ENCODE measurements around the gene TMPRSS13.
A peak's percentile ranks its signal among the peaks of the same experiment; 100 is the strongest.
"Not testable (repeated sequence)": the region's sequence is repeated elsewhere in the genome, so short reads cannot be mapped to it uniquely, and the experiment has no call there.

TMPRSS13 gene

DNA sequence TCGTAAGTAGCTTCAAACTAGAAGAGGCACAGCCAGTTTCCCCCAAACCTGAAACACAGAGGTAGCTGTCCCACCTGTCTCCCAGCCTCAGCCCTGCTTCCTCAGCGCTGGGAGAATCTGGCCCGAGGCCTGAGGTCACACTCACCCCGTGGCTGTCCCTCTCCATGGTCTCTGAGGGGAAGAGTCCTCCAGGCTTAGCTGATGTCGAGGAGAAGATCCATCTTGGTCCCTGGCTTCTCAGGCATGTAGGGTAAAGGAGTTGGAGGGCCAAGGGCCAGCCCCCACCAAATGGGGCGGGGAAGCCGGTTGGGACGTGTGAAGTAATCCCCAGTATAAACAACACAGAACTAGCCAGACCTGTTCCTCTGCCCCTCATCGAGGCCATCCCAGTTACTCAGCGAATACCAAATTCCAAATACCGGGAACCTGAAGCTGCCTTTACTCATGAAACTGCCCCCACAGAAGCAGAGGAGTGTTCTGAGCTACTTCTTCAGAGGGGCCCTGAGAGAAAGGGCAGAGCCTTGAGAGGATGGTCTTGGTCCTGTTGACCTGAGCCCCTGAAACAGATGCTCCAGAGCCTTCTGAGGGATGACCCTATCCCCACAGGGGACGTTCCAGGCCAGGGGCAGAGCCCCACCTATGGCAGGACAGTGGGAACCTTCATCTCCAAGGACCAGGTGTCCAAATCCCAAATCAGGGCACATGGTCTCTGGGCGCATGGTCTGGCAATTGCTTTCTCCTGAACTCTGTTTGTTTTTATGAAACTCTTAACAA lies at the start of gene TMPRSS13:
TSS of gene TMPRSS13 (minus strand) at position 261 of the 774 bp plus-strand sequence. CDS start at position 166, 95 bp downstream.
- no peaks in the 10 kb centered on the region for H3K27me3 Mint-ChIP-seq
- H3K4me3 Mint-ChIP-seq = peak within 1 kb of the TSS; percentile 73
- H3K27ac Mint-ChIP-seq = peak within 1 kb of the TSS; percentile 96
- peaks cover 65% of the 10 kb centered on the region for H3K4me1 Mint-ChIP-seq (ENCODE audit: low read depth)
- H3K9me3 Mint-ChIP-seq (ENCODE audit: low read depth) = no peaks in the 10 kb centered on the region
- H3K36me3 Mint-ChIP-seq = no peaks in the 10 kb centered on the region

DNA sequence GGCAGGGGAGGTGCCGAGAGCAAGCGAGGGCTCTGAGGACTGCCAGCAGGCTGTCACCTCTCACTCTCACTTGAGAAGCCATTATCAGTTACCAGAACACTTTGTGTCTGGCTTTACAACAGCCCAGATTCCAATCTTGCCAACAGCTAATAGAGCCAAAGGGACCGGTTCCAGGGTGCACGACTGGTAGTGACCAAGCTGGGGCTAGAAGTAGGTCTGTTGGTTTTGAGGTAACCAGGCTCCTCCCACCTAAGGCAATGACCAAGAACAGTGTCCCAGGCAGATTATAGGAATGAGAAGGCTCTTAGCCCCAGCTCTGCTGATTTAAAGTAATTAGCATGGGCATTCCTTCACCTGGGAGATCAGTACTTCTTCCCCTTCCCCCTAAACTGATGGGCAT lies 49.8 kb upstream of the TMPRSS13 start:
- H3K27ac Mint-ChIP-seq = peak overlapping the region; percentile 88
- H3K9me3 Mint-ChIP-seq (ENCODE audit: low read depth) = no peaks in the 10 kb centered on the region
- H3K36me3 Mint-ChIP-seq = peaks cover 2% of the 10 kb centered on the region
- peak overlapping the region; percentile 64 for H3K4me3 Mint-ChIP-seq
- H3K27me3 Mint-ChIP-seq = no peaks in the 10 kb centered on the region
- H3K4me1 Mint-ChIP-seq (ENCODE audit: low read depth) = peaks cover 85% of the 10 kb centered on the region

DNA sequence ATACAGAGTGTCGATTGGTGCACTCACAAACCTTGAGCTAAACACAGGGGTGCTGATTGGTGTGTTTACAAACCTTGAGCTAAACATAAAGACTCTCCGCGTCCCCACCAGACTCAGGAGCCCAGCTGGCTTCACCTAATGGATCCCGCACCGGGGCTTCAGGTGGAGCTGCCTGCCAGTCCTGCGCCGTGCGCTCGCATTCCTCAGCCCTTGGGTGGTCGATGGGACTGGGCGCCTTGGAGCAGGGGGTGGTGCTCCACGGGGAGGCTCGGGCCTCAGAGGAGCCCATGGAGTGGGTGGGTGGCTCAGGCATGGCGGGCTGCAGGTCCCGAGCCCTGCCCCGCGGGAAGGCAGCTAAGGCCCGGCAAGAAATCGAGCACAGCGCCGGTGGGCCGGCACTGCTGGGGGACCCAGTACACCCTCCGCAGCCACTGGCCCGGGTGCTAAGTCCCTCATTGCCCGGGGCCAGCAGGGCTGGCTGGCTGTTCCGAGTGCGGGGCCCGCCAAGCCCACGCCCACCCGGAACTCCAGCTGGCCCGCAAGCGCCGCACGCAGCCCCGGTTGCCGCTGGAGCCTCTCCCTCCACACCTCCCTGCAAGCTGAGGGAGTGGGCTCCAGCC lies 49.2 kb upstream of the TMPRSS13 start:
- H3K27ac Mint-ChIP-seq = peak overlapping the region; percentile 83
- not testable (repeated sequence) for H3K4me3 Mint-ChIP-seq; H3K27me3 Mint-ChIP-seq; H3K9me3 Mint-ChIP-seq (ENCODE audit: low read depth); H3K36me3 Mint-ChIP-seq
- peaks cover 83% of the 10 kb centered on the region for H3K4me1 Mint-ChIP-seq (ENCODE audit: low read depth)

DNA sequence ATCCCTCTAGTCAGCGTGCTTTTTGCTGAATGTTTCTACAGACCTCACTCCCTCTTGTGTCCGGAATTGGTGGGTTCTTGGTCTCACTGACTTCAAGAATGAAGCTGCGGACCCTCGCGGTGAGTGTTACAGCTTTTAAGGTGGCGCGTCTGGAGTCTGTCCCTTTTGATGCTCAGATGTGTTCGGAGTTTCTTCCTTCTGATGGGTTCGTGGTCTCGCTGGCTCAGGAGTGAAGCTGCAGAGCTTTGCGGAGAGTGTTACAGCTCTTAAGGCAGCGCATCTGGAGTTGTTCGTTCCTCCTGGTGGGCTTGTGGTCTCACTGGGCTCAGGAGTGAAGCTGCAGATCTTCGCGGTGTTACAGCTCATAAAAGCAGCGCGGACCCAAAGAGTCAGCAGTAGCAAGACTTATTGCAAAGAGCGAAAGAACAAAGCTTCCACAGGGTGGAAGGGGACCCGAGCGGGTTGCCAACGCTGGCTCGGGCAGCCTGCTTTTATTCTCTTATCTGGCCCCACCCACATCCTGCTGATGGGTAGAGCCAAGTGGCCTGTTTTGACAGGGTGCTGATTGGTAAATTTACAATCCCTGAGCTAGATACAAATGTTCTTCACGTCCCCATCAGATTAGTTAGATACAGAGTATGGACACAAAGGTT lies 48.5 kb upstream of the TMPRSS13 start:
- peak overlapping the region; percentile 83 for H3K27ac Mint-ChIP-seq
- peaks cover 83% of the 10 kb centered on the region for H3K4me1 Mint-ChIP-seq (ENCODE audit: low read depth)

DNA sequence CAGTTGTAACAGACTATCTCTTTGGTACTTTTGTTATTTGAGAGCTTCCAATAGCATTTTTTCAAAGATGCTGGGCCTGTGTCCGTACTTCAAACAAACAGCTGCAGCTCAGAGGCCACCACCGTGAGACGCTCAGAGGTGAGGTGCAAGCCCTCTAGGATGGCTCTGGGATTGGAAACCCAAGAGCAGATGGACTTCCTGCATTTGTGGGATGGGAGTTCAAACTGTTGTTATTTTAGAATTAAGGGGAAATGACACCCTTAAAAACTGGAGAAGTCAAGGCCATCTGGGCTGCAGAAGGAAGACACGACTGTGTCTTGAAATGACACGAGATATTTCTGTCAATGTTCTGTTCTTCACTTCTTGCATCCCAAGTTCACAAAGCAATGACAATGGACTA lies 47.8 kb upstream of the TMPRSS13 start:
- no peaks in the 10 kb centered on the region for H3K27me3 Mint-ChIP-seq
- H3K27ac Mint-ChIP-seq = peak overlapping the region; percentile 83
- peaks cover 2% of the 10 kb centered on the region for H3K36me3 Mint-ChIP-seq
- no peaks in the 10 kb centered on the region for H3K9me3 Mint-ChIP-seq (ENCODE audit: low read depth)
- H3K4me3 Mint-ChIP-seq = peak overlapping the region; percentile 83
- H3K4me1 Mint-ChIP-seq (ENCODE audit: low read depth) = peaks cover 85% of the 10 kb centered on the region

More for the DNA sequence above, 48.5 kb upstream of the TMPRSS13 start:
- H3K36me3 Mint-ChIP-seq; H3K27me3 Mint-ChIP-seq; H3K9me3 Mint-ChIP-seq (ENCODE audit: low read depth): not testable (repeated sequence)
- peak overlapping the region; percentile 83 for H3K4me3 Mint-ChIP-seq

DNA sequence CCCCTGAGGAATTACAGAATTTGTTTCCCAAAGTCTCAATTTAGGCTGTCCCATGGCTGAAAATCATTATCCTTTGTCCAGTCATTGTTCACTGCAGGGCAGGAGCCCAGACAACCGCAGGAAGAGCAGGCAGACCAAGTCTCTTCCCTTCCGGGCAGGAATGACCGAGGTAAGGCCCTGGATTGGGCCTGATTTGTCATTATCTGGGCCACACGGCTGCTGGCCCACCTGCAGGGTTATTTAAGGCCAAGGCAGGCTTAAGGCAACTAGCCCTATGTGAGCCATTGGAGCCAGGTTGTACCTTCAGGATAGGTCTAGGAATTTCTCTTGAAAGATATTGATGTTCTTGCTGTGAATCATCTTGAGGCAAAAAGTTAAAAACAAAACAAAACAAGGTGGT lies 47.2 kb upstream of the TMPRSS13 start:
- no peaks in the 10 kb centered on the region for H3K27me3 Mint-ChIP-seq
- no peaks in the 10 kb centered on the region for H3K9me3 Mint-ChIP-seq (ENCODE audit: low read depth)
- H3K27ac Mint-ChIP-seq = peak overlapping the region; percentile 83
- H3K4me3 Mint-ChIP-seq = peak overlapping the region; percentile 83
- H3K36me3 Mint-ChIP-seq = peaks cover 2% of the 10 kb centered on the region
- H3K4me1 Mint-ChIP-seq (ENCODE audit: low read depth) = peaks cover 82% of the 10 kb centered on the region

DNA sequence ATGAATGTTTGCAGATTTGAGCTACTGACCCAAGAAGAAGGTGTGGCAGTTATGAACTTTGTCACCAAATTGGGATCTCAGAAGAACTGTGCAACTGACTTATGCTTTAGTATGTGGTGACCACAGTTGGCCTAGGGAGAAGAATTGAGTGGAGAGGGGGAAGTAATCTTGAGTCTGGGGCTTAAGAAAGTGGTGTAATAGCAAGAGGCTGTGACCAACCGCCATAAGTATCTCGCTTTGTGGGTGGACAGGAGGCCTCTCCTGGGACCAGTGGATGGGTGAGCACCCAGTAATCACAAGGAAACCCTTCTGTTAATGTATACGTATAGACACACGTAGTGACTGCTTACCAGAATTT lies 44.3 kb upstream of the TMPRSS13 start:
- Mint-ChIP-seq H3K4me3 (no peak overlapping the region), H3K9me3 (ENCODE audit: low read depth) (no peaks in the 10 kb centered on the region), H3K36me3 (peaks cover 2% of the 10 kb centered on the region), H3K4me1 (ENCODE audit: low read depth) (peaks cover 88% of the 10 kb centered on the region), H3K27me3 (no peaks in the 10 kb centered on the region), H3K27ac (peak overlapping the region; percentile 79)

DNA sequence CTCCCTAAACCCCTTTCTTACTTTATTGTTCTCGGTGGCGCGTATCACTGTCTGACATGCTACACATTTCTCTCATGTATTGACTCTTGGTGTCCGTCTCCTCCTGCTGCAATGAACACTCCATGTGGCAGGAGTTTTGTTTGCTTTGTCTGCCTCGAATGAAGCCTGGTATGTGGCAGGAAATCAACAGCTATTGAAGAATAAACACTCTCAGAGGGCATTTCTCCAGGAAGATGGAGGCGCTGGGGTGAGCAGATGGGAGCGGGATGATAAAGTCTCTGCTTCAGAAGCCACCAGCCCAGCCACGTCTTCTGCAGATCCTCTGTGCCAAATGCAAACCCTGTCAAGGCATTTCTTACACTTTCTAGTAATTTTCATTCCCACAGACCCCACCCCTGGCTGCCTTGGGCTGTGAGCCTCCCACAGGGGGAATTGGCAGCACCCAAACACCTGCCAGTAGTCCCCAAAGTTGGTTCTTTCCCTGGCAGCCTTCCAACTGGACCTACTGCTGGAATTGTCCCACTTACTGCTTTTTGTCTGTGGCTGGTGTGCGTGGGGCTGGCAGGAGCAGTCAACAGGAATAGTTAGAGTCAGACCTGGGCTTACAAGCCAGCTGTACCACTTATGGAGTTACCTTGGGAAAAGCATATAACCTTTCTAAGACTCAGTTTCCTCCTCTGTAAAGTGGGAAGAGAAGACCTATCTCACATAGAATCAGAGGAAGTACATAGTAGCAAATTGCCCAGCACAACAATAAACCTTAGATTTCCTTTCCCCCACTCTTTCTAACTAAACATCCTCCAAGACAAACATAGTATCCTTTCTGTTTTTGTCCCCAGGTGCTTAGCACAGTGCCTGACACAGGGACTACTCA lies 43.7 kb upstream of the TMPRSS13 start:
- Mint-ChIP-seq H3K4me3 (no peak overlapping the region), H3K36me3 (no peaks in the 10 kb centered on the region), H3K27ac (peak overlapping the region; percentile 79), H3K27me3 (no peaks in the 10 kb centered on the region), H3K9me3 (ENCODE audit: low read depth) (no peaks in the 10 kb centered on the region), H3K4me1 (ENCODE audit: low read depth) (peaks cover 86% of the 10 kb centered on the region)

DNA sequence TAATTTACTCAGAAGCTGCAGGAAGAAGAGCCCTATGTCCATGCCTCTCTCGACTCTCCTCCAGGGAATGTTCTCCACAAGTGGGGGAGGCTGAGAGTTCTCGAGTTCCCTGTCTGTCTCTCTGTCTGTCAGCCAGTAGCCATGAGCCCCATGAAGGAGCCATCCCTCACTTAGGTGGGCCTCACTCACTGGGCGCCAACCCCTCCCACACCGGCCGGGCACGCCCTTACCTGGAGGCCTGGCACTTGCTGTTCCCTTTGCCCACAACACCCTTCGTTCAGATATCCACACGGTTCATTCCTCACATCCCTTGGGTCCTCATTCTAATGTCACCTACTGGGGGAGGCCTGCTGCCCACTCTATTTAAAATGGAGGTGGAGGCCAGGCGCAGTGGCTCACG lies 42.8 kb upstream of the TMPRSS13 start:
- peaks cover 79% of the 10 kb centered on the region for H3K4me1 Mint-ChIP-seq (ENCODE audit: low read depth)

DNA sequence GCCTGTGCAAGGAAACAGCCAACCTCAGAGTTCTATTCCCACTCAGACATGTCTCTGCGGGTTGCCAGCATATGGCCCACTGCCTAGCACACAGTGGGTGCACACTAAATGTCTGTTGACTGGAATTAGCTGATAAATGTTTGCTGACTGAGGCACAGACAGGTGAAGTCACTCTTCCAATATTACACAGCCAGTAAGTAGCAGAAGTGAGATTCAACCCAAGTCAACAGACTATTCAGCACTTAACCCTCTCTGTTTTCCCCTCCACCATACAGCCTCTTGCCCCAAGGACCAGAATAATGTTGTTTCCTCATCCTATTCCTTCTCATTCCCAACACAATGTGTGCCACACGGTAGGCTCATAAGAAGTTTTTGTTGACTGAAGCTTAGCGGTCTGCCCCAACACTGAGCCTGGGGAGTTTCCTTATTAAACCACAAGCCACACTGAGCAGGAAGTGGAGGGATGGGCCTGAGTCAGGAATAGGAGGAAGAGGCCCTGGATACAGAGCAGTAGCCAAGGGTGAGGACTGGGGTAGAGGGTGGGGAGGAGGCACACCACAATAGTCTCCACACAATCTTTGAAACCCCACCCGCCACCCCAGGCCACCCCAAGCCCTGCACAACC lies 41.3 kb upstream of the TMPRSS13 start:
- no peaks in the 10 kb centered on the region for H3K27me3 Mint-ChIP-seq
- peak overlapping the region; percentile 58 for H3K4me3 Mint-ChIP-seq
- peaks cover 67% of the 10 kb centered on the region for H3K4me1 Mint-ChIP-seq (ENCODE audit: low read depth)
- H3K36me3 Mint-ChIP-seq = no peaks in the 10 kb centered on the region
- H3K27ac Mint-ChIP-seq = peak overlapping the region; percentile 66
- H3K9me3 Mint-ChIP-seq (ENCODE audit: low read depth) = no peaks in the 10 kb centered on the region

More for the DNA sequence above, 42.8 kb upstream of the TMPRSS13 start:
- H3K27ac Mint-ChIP-seq = no peak overlapping the region
- H3K36me3 Mint-ChIP-seq = no peaks in the 10 kb centered on the region
- H3K9me3 Mint-ChIP-seq (ENCODE audit: low read depth) = no peaks in the 10 kb centered on the region
- no peaks in the 10 kb centered on the region for H3K27me3 Mint-ChIP-seq
- H3K4me3 Mint-ChIP-seq = no peak overlapping the region

DNA sequence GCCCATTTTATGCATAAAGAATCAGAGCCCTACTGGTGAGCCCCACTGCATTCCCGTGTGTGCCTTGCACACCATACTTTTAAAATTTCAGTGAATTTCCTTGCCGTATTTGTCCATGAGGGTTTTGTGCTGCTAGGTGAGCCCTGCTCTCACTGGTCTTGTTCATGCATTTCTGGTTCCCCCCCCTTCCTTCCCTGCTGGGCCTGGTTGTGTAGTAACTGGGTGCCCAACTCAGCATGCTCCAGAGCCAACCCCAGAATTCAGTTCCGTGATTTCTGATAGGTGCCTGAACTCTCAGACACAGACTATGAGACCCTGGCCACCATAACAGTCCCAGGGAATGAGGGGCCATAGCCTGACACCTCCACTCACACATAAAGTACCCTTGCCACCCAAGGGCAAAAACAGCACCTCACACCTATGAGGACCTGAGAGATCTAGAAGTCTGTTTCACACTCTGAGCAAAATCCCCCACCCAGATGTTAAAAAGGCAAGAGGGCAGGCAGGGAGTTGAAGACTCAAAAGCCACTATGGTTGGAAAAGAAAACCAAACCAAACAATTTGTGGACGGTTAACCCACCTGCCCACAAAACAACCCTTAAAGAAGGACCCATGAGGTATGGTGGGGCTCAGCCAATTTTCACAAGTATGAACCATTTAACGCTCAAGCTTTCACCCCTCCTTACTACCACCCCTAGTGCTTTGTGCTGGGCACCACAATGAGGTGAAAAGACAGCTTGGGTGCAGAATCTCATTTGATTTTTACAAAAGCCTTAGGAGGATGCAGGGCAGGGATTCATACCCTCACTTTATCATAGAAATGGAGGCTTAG lies 40.2 kb upstream of the TMPRSS13 start:
- no peaks in the 10 kb centered on the region for H3K27me3 Mint-ChIP-seq
- no peaks in the 10 kb centered on the region for H3K36me3 Mint-ChIP-seq
- H3K9me3 Mint-ChIP-seq (ENCODE audit: low read depth) = no peaks in the 10 kb centered on the region
- H3K27ac Mint-ChIP-seq = no peak overlapping the region
- peaks cover 58% of the 10 kb centered on the region for H3K4me1 Mint-ChIP-seq (ENCODE audit: low read depth)
- H3K4me3 Mint-ChIP-seq = no peak overlapping the region

DNA sequence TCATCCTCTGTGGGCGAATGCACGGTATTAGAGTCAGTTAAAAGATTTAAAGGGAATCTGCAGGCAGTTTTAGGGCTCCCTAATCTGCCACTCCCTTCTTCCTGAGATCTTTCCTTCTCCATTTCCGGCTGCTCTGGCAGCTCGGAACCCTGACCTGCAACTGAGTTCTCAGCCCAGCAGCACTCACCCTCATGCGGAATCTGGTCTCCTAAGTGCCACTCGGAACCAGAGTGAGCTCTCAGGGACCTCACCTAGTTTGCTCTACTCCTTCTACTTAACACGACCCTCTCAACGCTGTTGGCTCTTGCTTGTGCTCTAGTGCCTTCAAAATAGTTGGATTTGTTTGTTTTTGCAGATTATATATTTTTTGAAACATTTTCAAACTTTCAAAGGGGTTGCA lies 37.7 kb upstream of the TMPRSS13 start:
- Mint-ChIP-seq H3K36me3 (no peaks in the 10 kb centered on the region), H3K27me3 (no peaks in the 10 kb centered on the region), H3K9me3 (ENCODE audit: low read depth) (no peaks in the 10 kb centered on the region), H3K4me3 (no peak overlapping the region), H3K27ac (no peak overlapping the region), H3K4me1 (ENCODE audit: low read depth) (peaks cover 38% of the 10 kb centered on the region)

DNA sequence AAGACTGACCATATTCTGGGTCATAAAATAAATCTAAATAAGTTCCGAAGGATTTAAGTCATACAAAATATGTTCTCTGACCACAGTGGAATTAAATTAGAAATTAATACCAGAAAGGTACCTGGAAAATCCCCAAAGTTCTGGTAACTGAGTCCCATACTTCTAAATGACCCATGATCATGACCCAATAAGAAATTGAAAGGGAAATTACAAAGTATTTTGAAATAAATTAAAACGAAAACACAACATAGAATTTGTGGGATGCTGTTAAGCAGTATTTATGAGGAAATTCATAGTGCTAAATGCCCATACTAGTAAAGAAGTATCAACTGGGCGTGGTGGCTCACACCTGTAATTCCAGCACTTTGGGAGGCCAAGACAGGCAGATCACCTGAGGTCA lies 33.6 kb upstream of the TMPRSS13 start:
- Mint-ChIP-seq H3K36me3 (peaks cover 15% of the 10 kb centered on the region), H3K27ac (no peak overlapping the region), H3K4me1 (ENCODE audit: low read depth) (peaks cover 37% of the 10 kb centered on the region), H3K9me3 (ENCODE audit: low read depth) (peaks cover 6% of the 10 kb centered on the region), H3K27me3 (no peaks in the 10 kb centered on the region), H3K4me3 (no peak overlapping the region)

DNA sequence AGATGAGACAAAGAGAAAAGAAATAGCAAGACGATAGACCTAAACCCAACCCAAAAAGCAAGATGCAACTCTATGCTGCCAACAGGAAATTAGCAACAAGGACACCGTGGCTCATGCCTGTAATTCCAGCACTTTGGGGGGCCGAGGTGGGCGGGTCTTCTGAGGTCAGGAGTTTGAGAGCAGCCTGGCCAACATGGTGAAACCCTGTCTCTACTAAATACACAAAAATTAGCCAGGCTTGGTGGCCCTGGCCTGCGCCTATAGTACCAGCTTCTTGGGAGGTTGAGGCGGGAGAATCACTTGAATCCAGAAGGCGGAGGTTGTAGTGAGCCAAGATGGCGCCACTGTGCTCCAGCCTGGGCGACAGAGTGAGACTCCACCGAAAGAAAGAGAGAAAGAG lies 32.7 kb upstream of the TMPRSS13 start:
- no peak overlapping the region for H3K4me3 Mint-ChIP-seq
- H3K4me1 Mint-ChIP-seq (ENCODE audit: low read depth) = peaks cover 41% of the 10 kb centered on the region
- peaks cover 6% of the 10 kb centered on the region for H3K9me3 Mint-ChIP-seq (ENCODE audit: low read depth)
- no peaks in the 10 kb centered on the region for H3K27me3 Mint-ChIP-seq
- H3K36me3 Mint-ChIP-seq = peaks cover 23% of the 10 kb centered on the region
- H3K27ac Mint-ChIP-seq = peak overlapping the region; percentile 70
